Erythroblast (primary cell): ENCODE results near the gene MPPED1.

ENCODE experiments used
- DNase-seq, 2 experiments: peaks; one replicate each; lab custom pipeline; 2025; lab: John Stamatoyannopoulos, UW
- GATA1 ChIP-seq: IDR thresholded peaks from 2 replicates; pipeline ENCODE4 v1.6.1; 2011; ENCODE audit warnings: low read depth, mild to moderate bottlenecking, control low read depth, low read length, moderate library complexity
- POLR2A ChIP-seq: IDR thresholded peaks from 2 replicates; pipeline ENCODE4 v1.6.1; 2011; ENCODE audit warnings: mild to moderate bottlenecking, low read length

The MPPED1 gene

DNA sequence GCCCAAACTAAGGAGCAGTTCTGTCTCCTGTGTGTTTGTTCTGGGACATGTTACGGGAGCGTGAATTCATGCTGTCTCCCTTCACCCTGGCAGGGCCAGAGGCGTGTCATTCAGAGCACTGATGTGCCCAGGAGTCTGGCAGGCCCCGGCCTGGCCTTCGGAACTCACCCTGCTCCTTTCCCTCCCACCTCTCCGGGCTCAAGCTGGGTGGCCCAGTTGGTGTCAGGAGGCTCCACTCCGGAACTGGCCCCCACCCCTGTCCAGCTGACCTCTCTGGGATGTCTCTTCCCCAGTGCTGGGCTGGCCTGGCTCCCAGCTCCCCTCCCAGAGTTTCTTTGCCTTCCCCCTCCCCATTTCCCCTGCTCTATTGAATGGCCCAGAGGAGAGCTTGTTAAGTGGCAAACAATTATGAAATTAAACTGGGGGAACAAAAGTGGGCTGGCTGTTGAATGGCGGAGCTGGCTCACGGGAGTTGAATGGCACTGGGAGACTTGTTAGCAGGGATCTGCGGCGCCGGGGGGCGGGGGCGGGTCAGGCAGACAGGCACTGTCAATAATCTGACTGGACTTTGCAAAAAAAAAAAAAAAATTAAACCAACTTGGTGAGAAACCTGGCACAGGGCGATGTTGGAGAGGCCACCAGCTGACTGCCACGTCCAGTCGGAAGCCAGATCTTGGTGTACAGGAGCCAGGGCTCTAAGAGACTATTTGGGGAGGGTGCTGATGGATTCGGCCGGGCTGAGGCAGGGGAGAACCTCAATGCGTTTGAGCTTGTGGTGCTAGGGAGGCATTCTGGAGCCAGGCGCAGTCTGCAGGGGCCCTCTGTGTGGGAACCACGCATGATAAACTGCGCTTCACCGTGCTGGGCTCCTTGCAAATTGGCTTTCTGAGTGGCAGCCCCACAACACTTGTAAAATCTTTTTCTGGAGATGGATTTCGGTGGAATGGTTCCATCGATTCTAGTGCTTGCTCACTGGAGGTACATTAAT, 1.3 kb downstream of the MPPED1 start:
- TF ChIP-seq GATA1: no peak
- TF ChIP-seq POLR2A: no peak

DNA sequence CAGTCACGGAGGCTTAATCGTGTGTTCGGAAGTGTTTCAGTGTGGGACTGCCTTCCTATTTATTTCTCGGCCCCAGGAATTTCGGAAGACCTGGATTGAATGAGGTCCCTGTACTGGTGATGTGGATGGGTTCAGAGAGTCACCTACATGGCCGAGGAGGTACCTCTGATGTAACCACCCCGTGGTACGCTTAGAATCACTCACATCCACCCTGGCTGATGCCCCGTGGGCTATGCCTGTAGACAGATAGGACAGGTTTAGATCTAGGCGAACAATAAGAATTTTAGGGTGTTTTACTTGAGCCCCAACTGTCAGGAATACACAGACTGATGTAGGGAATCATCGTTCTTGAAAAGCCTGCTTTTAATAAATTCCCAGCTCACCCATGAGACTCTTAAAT, 2.0 kb downstream of the MPPED1 start:
- DNase-seq: no peak
- no peak for TF ChIP-seq GATA1
- no peak for TF ChIP-seq POLR2A

More for the DNA sequence above, 1.3 kb downstream of the MPPED1 start:
- no peak for DNase-seq

- no peak for TF ChIP-seq POLR2A
- TF ChIP-seq GATA1: no peak
Observed at GRCh38 chr22:43415681-43416080, 3.9 kb downstream of the MPPED1 start.

DNA sequence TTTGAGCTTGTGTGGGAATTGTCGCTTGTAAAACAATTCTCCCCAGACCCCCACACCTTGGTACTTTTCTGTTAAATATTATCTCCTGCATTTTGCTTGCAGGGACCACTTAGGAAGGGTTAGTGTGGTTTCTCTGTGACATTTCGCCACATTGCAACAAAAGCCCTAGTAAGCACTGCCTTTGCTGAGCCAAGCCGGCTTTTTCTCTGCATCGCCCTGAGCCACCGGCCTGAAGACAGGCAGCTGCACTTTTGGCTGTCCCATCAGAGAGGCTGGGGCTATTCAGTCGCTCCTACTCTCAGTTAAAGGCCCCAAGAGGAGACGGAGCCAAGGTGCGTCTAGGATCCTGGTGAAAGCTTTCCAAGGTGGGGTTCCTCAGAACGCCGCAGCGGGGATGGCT, 5.7 kb downstream of the MPPED1 start:
- TF ChIP-seq GATA1: no peak
- TF ChIP-seq POLR2A: no peak
- no peak for DNase-seq

More at GRCh38 chr22:43415681-43416080, 3.9 kb downstream of the MPPED1 start:
- no peak for DNase-seq

GRCh38 chr22:43418079-43418825, 6.4 kb downstream of the MPPED1 start:
- DNase-seq: no peak
- no peak for TF ChIP-seq POLR2A
- no peak for TF ChIP-seq GATA1

DNA sequence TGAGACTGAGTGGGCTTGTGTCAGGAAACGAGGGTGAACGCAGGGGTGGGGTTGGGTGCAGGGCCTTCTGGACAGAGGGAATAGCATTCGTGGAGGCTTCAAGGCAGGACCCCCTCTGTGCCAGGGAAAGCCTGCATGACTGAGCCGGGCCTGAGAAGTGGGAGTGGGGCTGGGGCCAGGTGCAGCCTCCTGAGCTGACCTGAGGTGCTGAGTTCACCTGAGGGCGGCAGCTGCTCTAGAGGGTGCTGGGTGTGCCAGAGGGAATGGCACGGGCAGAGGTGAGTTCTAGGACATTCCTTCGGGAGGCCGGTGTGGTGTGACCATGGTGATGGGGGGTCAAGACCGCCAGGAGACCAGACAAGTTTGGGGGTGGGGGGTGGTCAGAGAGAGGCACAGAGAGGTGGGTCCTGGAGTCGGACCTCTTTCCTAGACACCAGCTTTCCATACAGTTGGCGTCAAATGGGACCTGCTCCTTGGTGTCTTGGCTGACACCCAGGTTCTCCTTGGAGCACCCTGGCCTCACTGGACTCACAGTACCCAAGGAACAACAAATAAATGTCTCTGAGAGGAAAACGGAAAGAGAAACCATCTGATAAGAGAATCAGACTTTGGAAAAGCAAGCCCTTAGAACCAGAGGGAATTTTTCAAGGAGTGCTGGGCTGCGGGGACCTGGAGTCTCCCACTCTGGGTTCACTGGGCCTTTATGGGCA, 7.7 kb downstream of the MPPED1 start:
- TF ChIP-seq GATA1 (no peak), POLR2A (no peak)
- no peak for DNase-seq

- no peak for DNase-seq
- TF ChIP-seq POLR2A (no peak), GATA1 (no peak)
Observed at GRCh38 chr22:43421046-43421665, 9.3 kb downstream of the MPPED1 start.

DNA sequence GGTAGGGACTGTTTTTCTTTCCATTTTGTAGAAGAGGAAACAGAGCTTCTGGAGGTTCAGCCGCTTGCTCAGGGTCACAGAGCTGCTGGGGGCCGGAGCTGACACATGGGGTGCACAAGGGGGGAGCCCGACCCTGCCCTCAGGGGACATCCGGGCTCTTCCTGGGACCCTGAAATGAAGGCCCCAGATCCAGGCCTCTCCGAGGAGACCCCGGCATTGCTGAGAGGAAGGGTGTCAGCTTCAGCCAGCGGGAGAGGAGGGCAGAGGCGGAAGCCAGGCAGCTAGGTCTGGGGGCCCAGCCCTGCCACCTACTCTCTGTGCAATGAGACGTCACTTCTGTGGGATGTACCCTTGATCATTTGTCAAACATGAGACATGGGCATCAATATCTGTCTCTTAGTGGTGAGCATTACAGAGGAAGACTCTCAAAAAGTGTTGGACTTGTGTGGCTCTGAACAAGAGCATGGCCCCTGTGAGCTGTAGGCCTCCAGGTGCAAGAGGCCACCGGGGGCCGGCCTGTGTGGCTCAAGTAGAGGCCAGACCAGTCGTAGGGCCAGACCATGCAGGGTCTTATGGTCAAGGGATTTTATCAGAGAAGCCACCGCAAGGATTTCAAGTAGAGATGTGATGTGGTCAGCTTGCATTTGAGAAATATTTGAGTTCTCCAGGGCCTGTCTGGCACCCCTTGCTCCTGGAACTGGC, 10.3 kb downstream of the MPPED1 start:
- TF ChIP-seq GATA1: no peak
- TF ChIP-seq POLR2A: no peak
- DNase-seq: no peak

GRCh38 chr22:43423046-43423445, 11.2 kb downstream of the MPPED1 start:
- no peak for DNase-seq
- TF ChIP-seq POLR2A (no peak), GATA1 (no peak)

GRCh38 chr22:43424201-43424600, 12.4 kb downstream of the MPPED1 start:
- DNase-seq: no peak
- TF ChIP-seq GATA1 (no peak), POLR2A (no peak)

DNA sequence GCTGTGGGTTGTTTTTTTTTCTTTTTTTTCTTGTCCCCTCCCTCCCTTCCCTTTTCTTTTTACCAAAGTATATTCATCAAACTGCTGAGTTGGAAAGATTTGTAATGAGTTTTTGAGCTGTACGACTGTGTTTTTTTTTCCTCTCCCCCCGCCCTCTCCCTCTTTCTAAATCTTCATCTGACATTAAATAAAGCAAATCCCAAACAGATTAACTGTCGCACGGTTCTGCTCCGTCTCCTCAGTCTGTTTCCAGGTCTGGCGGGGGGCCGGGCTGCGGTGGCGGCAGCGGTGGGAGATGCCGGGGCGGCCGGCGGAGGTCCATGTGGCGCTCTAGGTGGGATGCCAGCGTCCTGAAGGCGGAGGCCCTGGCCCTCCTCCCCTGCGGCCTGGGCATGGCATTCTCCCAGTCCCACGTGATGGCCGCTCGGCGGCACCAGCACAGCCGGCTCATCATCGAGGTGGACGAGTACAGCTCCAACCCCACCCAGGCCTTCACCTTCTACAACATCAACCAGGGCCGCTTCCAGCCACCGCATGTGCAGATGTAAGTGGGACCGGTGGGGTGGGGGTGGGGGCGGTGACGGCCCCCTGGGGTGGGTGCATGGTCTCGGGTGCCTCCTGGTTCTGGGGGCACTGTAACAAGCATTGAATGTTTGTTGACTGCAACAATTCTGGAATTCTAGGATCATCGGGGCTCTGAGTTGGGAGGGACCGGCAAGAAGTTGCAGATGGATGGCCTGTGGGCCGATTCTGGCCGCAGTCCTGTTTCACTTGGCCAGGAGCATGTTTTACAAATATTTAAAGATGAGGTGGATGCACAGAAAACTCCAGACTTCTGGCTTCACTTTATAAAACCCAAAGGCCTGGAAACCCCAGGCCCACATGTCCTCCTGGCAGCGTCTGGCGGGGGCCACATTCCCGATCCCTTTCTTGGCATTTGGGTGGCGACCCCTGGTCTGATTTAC, 13.1 kb downstream of the MPPED1 start:
- DNase-seq: no peak
- TF ChIP-seq POLR2A (no peak), GATA1 (no peak)
